Measurements from ENCODE around the gene SLC4A7. TPM values are rescaled to one million over a fixed set of nuclear protein-coding genes. Genes with fewer than 3 reads are reported as not detected.

The SLC4A7 gene
- total RNA-seq, 1 donor from 2014 or later = 28.6 TPM

GRCh38 chr3:27376109-27376772 is 107.9 kb downstream of the SLC4A7 start:
- DNase-seq (ENCODE audit: low read depth) = no peak
- TF ChIP-seq, protein P1, sequence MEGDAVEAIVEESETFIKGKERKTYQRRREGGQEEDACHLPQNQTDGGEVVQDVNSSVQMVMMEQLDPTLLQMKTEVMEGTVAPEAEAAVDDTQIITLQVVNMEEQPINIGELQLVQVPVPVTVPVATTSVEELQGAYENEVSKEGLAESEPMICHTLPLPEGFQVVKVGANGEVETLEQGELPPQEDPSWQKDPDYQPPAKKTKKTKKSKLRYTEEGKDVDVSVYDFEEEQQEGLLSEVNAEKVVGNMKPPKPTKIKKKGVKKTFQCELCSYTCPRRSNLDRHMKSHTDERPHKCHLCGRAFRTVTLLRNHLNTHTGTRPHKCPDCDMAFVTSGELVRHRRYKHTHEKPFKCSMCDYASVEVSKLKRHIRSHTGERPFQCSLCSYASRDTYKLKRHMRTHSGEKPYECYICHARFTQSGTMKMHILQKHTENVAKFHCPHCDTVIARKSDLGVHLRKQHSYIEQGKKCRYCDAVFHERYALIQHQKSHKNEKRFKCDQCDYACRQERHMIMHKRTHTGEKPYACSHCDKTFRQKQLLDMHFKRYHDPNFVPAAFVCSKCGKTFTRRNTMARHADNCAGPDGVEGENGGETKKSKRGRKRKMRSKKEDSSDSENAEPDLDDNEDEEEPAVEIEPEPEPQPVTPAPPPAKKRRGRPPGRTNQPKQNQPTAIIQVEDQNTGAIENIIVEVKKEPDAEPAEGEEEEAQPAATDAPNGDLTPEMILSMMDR (IDR thresholded peaks at IDR 0.05; ENCODE audit: insufficient read depth, low read length, poor library complexity, severe bottlenecking) = no peak
- Histone ChIP-seq H3K4me3 (ENCODE audit: low read depth, low read length) (no peak overlapping the region), H3K27me3 (ENCODE audit: control insufficient read depth, insufficient read depth, low read length) (no peaks in the 10 kb centered on the region), H3K36me3 (ENCODE audit: control insufficient read depth, insufficient read depth, low read length) (no peaks in the 10 kb centered on the region)

- TF ChIP-seq, protein P1 (IDR thresholded peaks at IDR 0.05; ENCODE audit: insufficient read depth, low read length, poor library complexity, severe bottlenecking) = no peak
- Histone ChIP-seq H3K4me3 (ENCODE audit: low read depth, low read length) (peak within 1 kb of the TSS; percentile 81), H3K36me3 (ENCODE audit: control insufficient read depth, insufficient read depth, low read length) (no peaks in the 10 kb centered on the region), H3K27me3 (ENCODE audit: control insufficient read depth, insufficient read depth, low read length) (no peaks in the 10 kb centered on the region)
- peak; percentile 76 for DNase-seq (ENCODE audit: low read depth)
Measured at GRCh38 chr3:27368831-27369607, 115.2 kb downstream of the SLC4A7 start, which contains the start of gene NEK10. NEK10 (minus strand) TSS chr3:27369383; CDS start chr3:27352882, 16,501 bp downstream.

DNA sequence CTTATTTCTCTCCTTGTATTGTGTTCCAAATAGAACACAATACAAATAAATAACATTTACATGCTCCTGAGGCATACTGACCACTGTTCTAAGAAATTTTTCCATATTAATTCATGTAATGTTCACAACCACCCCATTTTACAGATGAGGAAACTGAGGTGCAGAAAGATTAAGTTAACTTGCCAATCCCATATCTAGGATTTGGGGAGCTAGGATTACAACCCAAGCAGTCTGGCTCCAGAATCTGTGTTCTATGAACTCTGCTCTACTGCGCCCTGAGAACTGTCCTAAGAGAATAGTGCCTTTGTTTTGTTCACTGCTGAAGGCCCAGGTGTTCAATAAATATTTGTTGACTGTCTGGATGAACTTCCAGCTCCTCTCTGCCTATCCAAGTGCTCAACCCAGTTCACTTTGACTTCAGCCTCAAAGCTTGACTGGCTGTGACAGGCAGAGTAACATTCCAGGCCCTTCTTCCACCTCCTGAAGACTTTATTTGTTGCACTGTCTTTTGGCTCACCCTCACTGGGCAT is 118.1 kb downstream of the SLC4A7 start:
- DNase-seq (ENCODE audit: low read depth) = no peak
- Histone ChIP-seq H3K4me3 (ENCODE audit: low read depth, low read length) (no peak overlapping the region), H3K27me3 (ENCODE audit: control insufficient read depth, insufficient read depth, low read length) (no peaks in the 10 kb centered on the region), H3K36me3 (ENCODE audit: control insufficient read depth, insufficient read depth, low read length) (no peaks in the 10 kb centered on the region)
- TF ChIP-seq, protein P1 (IDR thresholded peaks at IDR 0.05; ENCODE audit: insufficient read depth, low read length, poor library complexity, severe bottlenecking) = no peak

- no peaks in the 10 kb centered on the region for H3K27me3 ChIP-seq (ENCODE audit: control insufficient read depth, insufficient read depth, low read length)
- H3K4me3 ChIP-seq (ENCODE audit: low read depth, low read length) = no peak overlapping the region
- TF ChIP-seq, protein P1 (IDR thresholded peaks at IDR 0.05; ENCODE audit: insufficient read depth, low read length, poor library complexity, severe bottlenecking) = no peak
- DNase-seq (ENCODE audit: low read depth) = no peak
- no peaks in the 10 kb centered on the region for H3K36me3 ChIP-seq (ENCODE audit: control insufficient read depth, insufficient read depth, low read length)
Measured at GRCh38 chr3:27360113-27361078, 123.8 kb downstream of the SLC4A7 start.

GRCh38 chr3:27358372-27358771 is 125.8 kb downstream of the SLC4A7 start:
- Histone ChIP-seq H3K27me3 (ENCODE audit: control insufficient read depth, insufficient read depth, low read length) (no peaks in the 10 kb centered on the region), H3K36me3 (ENCODE audit: control insufficient read depth, insufficient read depth, low read length) (no peaks in the 10 kb centered on the region), H3K4me3 (ENCODE audit: low read depth, low read length) (no peak overlapping the region)
- TF ChIP-seq, protein P1 (IDR thresholded peaks at IDR 0.05; ENCODE audit: insufficient read depth, low read length, poor library complexity, severe bottlenecking) = no peak
- DNase-seq (ENCODE audit: low read depth) = no peak

Measured in kidney epithelial cell (primary cell).